K562 (cell line): ENCODE results near the gene TNFRSF6B. TPM values are rescaled to one million over a fixed set of nuclear protein-coding genes. Genes with fewer than 3 reads are reported as not detected.
A peak's percentile ranks its signal among the peaks of the same experiment; 100 is the strongest.

Experiments used
- BCOR ChIP-seq: fragments of 450-650 bp; IDR thresholded peaks from 2 replicates; pipeline ENCODE4 v1.6.1; 2016
- FOXJ2 ChIP-seq: fragments of 200-800 bp; sonication (Bioruptor generic); IDR thresholded peaks from 2 replicates; pipeline ENCODE4 v1.6.1; 2016; ENCODE audit warnings: missing genetic modification characterization, missing compliant biosample characterization
- HDGF ChIP-seq: fragments of 450-650 bp; IDR thresholded peaks from 2 replicates; pipeline ENCODE4 v1.6.1; 2016
- LARP7 ChIP-seq: fragments of 450-650 bp; IDR thresholded peaks from 2 replicates; pipeline ENCODE4 v1.6.1; 2016
- RREB1 ChIP-seq: fragments of 250-450 bp; sonication (Bioruptor Pico); IDR thresholded peaks from 2 replicates; pipeline ENCODE4 v1.4.0; 2020
- SIN3A ChIP-seq, 2 experiments: fragments of 150-350 bp in 1 of 2; IDR thresholded peaks; 2 replicates each; pipeline ENCODE4 v1.6.1; 2011 to 2016; ENCODE audit warnings: borderline replicate concordance in 2 of 2, low read depth in 2 of 2, low read length in 2 of 2, mild to moderate bottlenecking in 2 of 2, moderate library complexity in 2 of 2; ENCODE audit not compliant: control insufficient read depth in 1 of 2
- SMAD1 ChIP-seq: fragments of 150-350 bp; IDR thresholded peaks from 2 replicates; pipeline ENCODE4 v1.6.1; 2014; ENCODE audit warnings: low read length, low read depth; ENCODE audit not compliant: partially characterized antibody
- SNIP1 ChIP-seq: fragments of 450-650 bp; IDR thresholded peaks from 2 replicates; pipeline ENCODE4 v1.7.1; 2017; ENCODE audit warnings: low read depth, mild to moderate bottlenecking
- SRSF9 ChIP-seq: fragments of 200-400 bp; formaldehyde crosslinking; IDR thresholded peaks from 2 replicates; pipeline ENCODE4 v1.6.1; 2017; ENCODE audit warnings: low read depth, low read length, borderline replicate concordance
- polyA plus RNA-seq, 8 experiments: library from polyadenylated mRNA; depleted of rRNA in 4 of 8; stranded (reverse) in 5 of 8; unstranded in 3 of 8; fragments of >200 nt; fragmentation: Nextera tagmentation in 2 of 8; fragmentation: Illumina TruSeq in 1 of 8; extraction: Ambion mirVana in 2 of 8; extraction: Trizol in 1 of 8; gene quantifications; 2 replicates each; pipeline versions ENCODE4 v1.2.1 to v1.2.3, GENCODE V29; 2011 to 2014; ENCODE audit warnings: inconsistent platforms in 1 of 8, missing spikeins in 1 of 8
- total RNA-seq, 7 experiments: library from RNA; depleted of rRNA in 6 of 7; stranded (reverse); fragments of >200 nt in 6 of 7; fragmentation: Illumina TruSeq in 2 of 7; extraction: Trizol in 2 of 7; gene quantifications; 2 replicates each; pipeline versions ENCODE4 v1.2.1 to v1.2.3, GENCODE V29; 2011 to 2021; ENCODE audit warnings: low replicate concordance in 1 of 7
- TF ChIP-seq, protein P1 (sequence below), 2 experiments: fragments of 450-650 bp; formaldehyde crosslinking in 1 of 2; IDR thresholded peaks; 2 replicates each; pipeline versions ENCODE4 v1.4.0 to v1.6.1; 2014 to 2020; ENCODE audit warnings: mild to moderate bottlenecking in 2 of 2, borderline replicate concordance in 1 of 2, low read depth in 1 of 2

Gene TNFRSF6B
- total and polyA plus RNA-seq, 9 of the 15 experiments (the other 6 are each of a cell fraction or from before 2014, with no cell fraction given): 0.10 to 3.5 (median 0.32) TPM; not detected in 6

DNA sequence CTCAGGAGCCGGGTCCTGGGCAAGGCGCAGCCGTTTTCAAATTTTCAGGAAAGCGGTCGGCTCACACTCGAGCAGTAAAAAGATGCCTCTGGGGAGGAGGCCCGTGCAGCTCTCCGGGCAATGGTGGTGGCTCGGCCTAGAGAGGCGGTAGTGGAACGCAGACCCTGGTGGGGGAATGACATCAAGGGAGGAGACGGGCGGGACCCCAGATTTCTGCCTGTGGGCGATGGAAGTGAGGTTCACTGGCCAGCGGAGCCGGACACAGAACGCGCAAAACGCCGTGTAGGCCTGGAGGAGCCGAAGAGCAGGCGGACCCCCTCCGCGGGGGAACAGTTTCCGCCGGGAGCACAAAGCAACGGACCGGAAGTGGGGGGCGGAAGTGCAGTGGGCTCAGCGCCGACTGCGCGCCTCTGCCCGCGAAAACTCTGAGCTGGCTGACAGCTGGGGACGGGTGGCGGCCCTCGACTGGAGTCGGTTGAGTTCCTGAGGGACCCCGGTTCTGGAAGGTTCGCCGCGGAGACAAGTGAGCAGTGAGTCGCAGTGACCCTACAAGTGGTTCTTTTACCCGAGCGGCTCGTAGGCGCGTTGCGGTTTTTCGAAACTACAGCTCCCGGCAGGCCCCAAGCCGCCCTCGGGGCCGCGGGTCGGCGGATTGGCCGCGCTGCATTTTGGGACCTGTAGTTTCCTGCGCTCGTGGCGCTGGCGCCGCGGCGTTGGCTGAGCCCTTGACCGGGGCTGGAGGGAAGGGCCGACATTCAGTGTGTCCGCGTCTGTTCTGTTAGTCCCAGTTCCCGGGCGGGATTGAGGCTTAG is 38.3 kb upstream of the TNFRSF6B start, which contains the start of gene RTEL1 (continued):
- TF ChIP-seq, protein P1, sequence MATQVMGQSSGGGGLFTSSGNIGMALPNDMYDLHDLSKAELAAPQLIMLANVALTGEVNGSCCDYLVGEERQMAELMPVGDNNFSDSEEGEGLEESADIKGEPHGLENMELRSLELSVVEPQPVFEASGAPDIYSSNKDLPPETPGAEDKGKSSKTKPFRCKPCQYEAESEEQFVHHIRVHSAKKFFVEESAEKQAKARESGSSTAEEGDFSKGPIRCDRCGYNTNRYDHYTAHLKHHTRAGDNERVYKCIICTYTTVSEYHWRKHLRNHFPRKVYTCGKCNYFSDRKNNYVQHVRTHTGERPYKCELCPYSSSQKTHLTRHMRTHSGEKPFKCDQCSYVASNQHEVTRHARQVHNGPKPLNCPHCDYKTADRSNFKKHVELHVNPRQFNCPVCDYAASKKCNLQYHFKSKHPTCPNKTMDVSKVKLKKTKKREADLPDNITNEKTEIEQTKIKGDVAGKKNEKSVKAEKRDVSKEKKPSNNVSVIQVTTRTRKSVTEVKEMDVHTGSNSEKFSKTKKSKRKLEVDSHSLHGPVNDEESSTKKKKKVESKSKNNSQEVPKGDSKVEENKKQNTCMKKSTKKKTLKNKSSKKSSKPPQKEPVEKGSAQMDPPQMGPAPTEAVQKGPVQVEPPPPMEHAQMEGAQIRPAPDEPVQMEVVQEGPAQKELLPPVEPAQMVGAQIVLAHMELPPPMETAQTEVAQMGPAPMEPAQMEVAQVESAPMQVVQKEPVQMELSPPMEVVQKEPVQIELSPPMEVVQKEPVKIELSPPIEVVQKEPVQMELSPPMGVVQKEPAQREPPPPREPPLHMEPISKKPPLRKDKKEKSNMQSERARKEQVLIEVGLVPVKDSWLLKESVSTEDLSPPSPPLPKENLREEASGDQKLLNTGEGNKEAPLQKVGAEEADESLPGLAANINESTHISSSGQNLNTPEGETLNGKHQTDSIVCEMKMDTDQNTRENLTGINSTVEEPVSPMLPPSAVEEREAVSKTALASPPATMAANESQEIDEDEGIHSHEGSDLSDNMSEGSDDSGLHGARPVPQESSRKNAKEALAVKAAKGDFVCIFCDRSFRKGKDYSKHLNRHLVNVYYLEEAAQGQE (IDR thresholded peaks at IDR 0.05; ENCODE audit: borderline replicate concordance): peak; percentile 11; the same call in 1 of the 2 replicates
- TF ChIP-seq, protein P1 (CRISPR knock-in tag; IDR thresholded peaks at IDR 0.05; ENCODE audit: low read depth): peak; percentile 82; the same call in 1 of the 2 replicates
- no peak for TF ChIP-seq SNIP1
- TF ChIP-seq HDGF: no peak
- peak; percentile 58; the same call in 1 of the 2 replicates for TF ChIP-seq FOXJ2 (tag)
- no peak for TF ChIP-seq SRSF9
- peak; percentile 30 for TF ChIP-seq SMAD1
- peak; percentile 11; the same call in 1 of the 2 replicates for TF ChIP-seq LARP7
- TF ChIP-seq BCOR: peak; percentile 42; the same call in 1 of the 2 replicates
- peak; percentile 88 to 94; a peak in 3 of 4 replicates for TF ChIP-seq SIN3A (IDR thresholded peaks at IDR 0.05; ENCODE audit: borderline replicate concordance in 2 of 2, control insufficient read depth in 1 of 2, low read depth in 2 of 2, low read length in 2 of 2)
- TF ChIP-seq RREB1: 0 out of 2 replicates have a peak, but pooled peaks have one; percentile 29
